HEK293T (cell line): ENCODE data around the gene TCFL5.

Experiments
- BHLHE40 ChIP-seq: fragments of 450-650 bp; IDR thresholded peaks from 2 replicates; pipeline ENCODE4 v1.6.1; 2016; ENCODE audit warnings: mild to moderate bottlenecking, moderate library complexity, borderline replicate concordance
- CTBP1 ChIP-seq: fragments of 450-650 bp; IDR thresholded peaks from 2 replicates; pipeline ENCODE4 v1.6.1; 2016; ENCODE audit warnings: borderline replicate concordance
- FOXA1 ChIP-seq: fragments of 450-650 bp; IDR thresholded peaks from 2 replicates; pipeline ENCODE4 v1.6.1; 2016; ENCODE audit warnings: mild to moderate bottlenecking
- FOXM1 ChIP-seq: fragments of 450-650 bp; IDR thresholded peaks from 2 replicates; pipeline ENCODE4 v1.6.1; 2017; ENCODE audit warnings: mild to moderate bottlenecking, borderline replicate concordance
- HDGF ChIP-seq: fragments of 450-650 bp; IDR thresholded peaks from 2 replicates; pipeline ENCODE4 v1.6.1; 2017; ENCODE audit warnings: antibody characterized with exemption, borderline replicate concordance
- L3MBTL2 ChIP-seq: fragments of 450-650 bp; conservative IDR thresholded peaks from 2 replicates; pipeline ENCODE4 v1.6.1; 2016; ENCODE audit warnings: mild to moderate bottlenecking
- NFRKB ChIP-seq: fragments of 450-650 bp; IDR thresholded peaks from 2 replicates; pipeline ENCODE4 v1.6.1; 2016; ENCODE audit warnings: mild to moderate bottlenecking, moderate library complexity
- SP1 ChIP-seq: fragments of 450-650 bp; IDR thresholded peaks from 2 replicates; pipeline ENCODE4 v1.6.1; 2017
- SUZ12 ChIP-seq: fragments of 450-650 bp; IDR thresholded peaks from 2 replicates; pipeline ENCODE4 v1.6.1; 2016; ENCODE audit warnings: mild to moderate bottlenecking
- TARDBP ChIP-seq: fragments of 450-650 bp; IDR thresholded peaks from 2 replicates; pipeline ENCODE4 v1.6.1; 2016
- ZNF384 ChIP-seq: fragments of 450-650 bp; IDR thresholded peaks from 2 replicates; pipeline ENCODE4 v1.6.1; 2016
- TF ChIP-seq, protein P1 (sequence below): fragments of 450-650 bp; IDR thresholded peaks from 2 replicates; pipeline ENCODE4 v1.6.1; 2016

DNA sequence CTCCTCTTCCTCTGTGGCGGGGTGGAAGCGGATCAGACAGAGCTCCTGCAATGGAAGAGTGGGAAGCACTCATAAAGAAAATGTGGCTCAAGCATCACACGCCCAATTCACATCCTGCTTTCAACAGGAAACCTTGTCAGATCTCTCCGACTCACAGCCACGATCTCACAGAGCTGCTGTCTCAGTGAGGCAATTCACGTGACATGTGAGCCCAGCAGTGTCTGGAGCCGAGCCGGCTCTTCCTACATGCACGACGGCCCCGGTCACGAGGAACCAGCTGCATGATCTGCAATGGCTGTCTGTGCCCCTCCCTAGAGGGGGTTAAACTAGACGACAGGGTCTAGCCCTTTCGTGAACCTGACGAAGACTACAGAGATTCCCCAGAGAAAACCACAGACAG lies 29.5 kb upstream of the TCFL5 start:
- no peak for TF ChIP-seq SP1
- no peak for TF ChIP-seq BHLHE40
- TF ChIP-seq CTBP1, result no peak
- no peak for TF ChIP-seq SUZ12
- TF ChIP-seq FOXM1, result no peak
- TF ChIP-seq TARDBP, result no peak
- TF ChIP-seq NFRKB, result no peak
- TF ChIP-seq, protein P1, sequence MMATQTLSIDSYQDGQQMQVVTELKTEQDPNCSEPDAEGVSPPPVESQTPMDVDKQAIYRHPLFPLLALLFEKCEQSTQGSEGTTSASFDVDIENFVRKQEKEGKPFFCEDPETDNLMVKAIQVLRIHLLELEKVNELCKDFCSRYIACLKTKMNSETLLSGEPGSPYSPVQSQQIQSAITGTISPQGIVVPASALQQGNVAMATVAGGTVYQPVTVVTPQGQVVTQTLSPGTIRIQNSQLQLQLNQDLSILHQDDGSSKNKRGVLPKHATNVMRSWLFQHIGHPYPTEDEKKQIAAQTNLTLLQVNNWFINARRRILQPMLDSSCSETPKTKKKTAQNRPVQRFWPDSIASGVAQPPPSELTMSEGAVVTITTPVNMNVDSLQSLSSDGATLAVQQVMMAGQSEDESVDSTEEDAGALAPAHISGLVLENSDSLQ, result no peak
- no peak for TF ChIP-seq ZNF384
- no peak for TF ChIP-seq L3MBTL2
- no peak for TF ChIP-seq FOXA1
- no peak for TF ChIP-seq HDGF
